NCI-H2081 (cell line): Measurements from ENCODE around the gene PRR23B.
"Not testable (repeated sequence)": the region's sequence is repeated elsewhere in the genome, so short reads cannot be mapped to it uniquely, and the experiment has no call there.

Experiments
- DNase-seq, 2 experiments: peaks; one replicate each; lab custom pipeline; 2025; lab: John Stamatoyannopoulos, UW

The PRR23B gene

GRCh38 chr3:139020868-139021234 is at the start of gene PRR23B:
PRR23B (minus strand) TSS chr3:139020926; CDS start chr3:139020661, 265 bp downstream.
- no peak for DNase-seq

- DNase-seq: no peak
Observed at GRCh38 chr3:139062918-139063317, 42.2 kb upstream of the PRR23B start.

- no peak for DNase-seq
Observed at GRCh38 chr3:139052802-139053600, 32.3 kb upstream of the PRR23B start.

- DNase-seq: no peak
Observed at GRCh38 chr3:139044366-139045210, 23.9 kb upstream of the PRR23B start, which contains the start of gene PRR23C. PRR23C (minus strand) TSS chr3:139044892; CDS start chr3:139044620, 272 bp downstream.

- no peak for DNase-seq
Observed at GRCh38 chr3:139043554-139044365, 23.0 kb upstream of the PRR23B start.

GRCh38 chr3:139037478-139037877 is 16.8 kb upstream of the PRR23B start:
- no peak for DNase-seq

GRCh38 chr3:139032326-139033002 is 11.7 kb upstream of the PRR23B start:
- DNase-seq: no peak

GRCh38 chr3:139030576-139030975 is 9.8 kb upstream of the PRR23B start:
- not testable (repeated sequence) for DNase-seq

- DNase-seq: no peak
Observed at GRCh38 chr3:139024968-139025367, 4.2 kb upstream of the PRR23B start.

GRCh38 chr3:139020036-139020867 is 474 bp downstream of the PRR23B start:
- DNase-seq: no peak

- no peak for DNase-seq
Observed at GRCh38 chr3:139016430-139017048, 4.2 kb downstream of the PRR23B start.

GRCh38 chr3:139006051-139006716 is 14.5 kb downstream of the PRR23B start, which contains the start of gene PRR23A:
PRR23A (minus strand) TSS chr3:139006268; CDS start chr3:139006268, 0 bp downstream.
- no peak for DNase-seq

- DNase-seq: no peak
Observed at GRCh38 chr3:139005356-139005993, 15.3 kb downstream of the PRR23B start.

- DNase-seq: no peak
Observed at GRCh38 chr3:138995706-138996105, 25.0 kb downstream of the PRR23B start.

GRCh38 chr3:138987181-138987580 is 33.5 kb downstream of the PRR23B start:
- no peak for DNase-seq

GRCh38 chr3:138985932-138986331 is 34.8 kb downstream of the PRR23B start:
- no peak for DNase-seq

GRCh38 chr3:138984816-138985215 is 35.9 kb downstream of the PRR23B start:
- no peak for DNase-seq

- DNase-seq: no peak
Observed at GRCh38 chr3:138976047-138976446, 44.7 kb downstream of the PRR23B start.

GRCh38 chr3:138975351-138975750 is 45.4 kb downstream of the PRR23B start:
- DNase-seq: no peak
